HepG2 (cell line): ENCODE data around the gene CCDC142. TPM values are rescaled to one million over a fixed set of nuclear protein-coding genes. Genes with fewer than 3 reads are reported as not detected.

Source experiments
- AGO2 ChIP-seq: fragments of 200-400 bp; formaldehyde crosslinking; optimal IDR thresholded peaks from 2 replicates; pipeline ENCODE3; 2017; ENCODE audit warnings: mild to moderate bottlenecking, low read depth, low read length, moderate library complexity
- BATF2 ChIP-seq: sonication (generic); formaldehyde crosslinking; IDR thresholded peaks from 2 replicates; pipeline ENCODE4 v1.8.0; 2022; ENCODE audit warnings: mild to moderate bottlenecking, missing genetic modification reagents, moderate library complexity
- DNMT3B ChIP-seq: conservative IDR thresholded peaks from 2 replicates; pipeline ENCODE4 v1.6.1; 2016; ENCODE audit warnings: missing biosample characterization, control low read depth
- HOXA7 ChIP-seq: sonication (generic); formaldehyde crosslinking; IDR thresholded peaks from 2 replicates; pipeline ENCODE4 v1.8.1; 2022; ENCODE audit warnings: mild to moderate bottlenecking, missing genetic modification reagents, moderate library complexity
- JDP2 ChIP-seq: sonication (generic); formaldehyde crosslinking; IDR thresholded peaks from 2 replicates; pipeline ENCODE4 v1.8.1; 2022; ENCODE audit warnings: missing genetic modification reagents, borderline replicate concordance
- RARA ChIP-seq: IDR thresholded peaks from 2 replicates; pipeline ENCODE4 v1.6.1; 2016; ENCODE audit warnings: missing genetic modification reagents, missing compliant biosample characterization
- ZBTB8A ChIP-seq: sonication (generic); formaldehyde crosslinking; IDR thresholded peaks from 2 replicates; pipeline ENCODE4 v1.4.0; 2020; ENCODE audit warnings: mild to moderate bottlenecking, low read depth, missing genetic modification reagents, borderline replicate concordance
- ZFP37 ChIP-seq: sonication (generic); formaldehyde crosslinking; IDR thresholded peaks from 2 replicates; pipeline ENCODE4 v1.4.0; 2020; ENCODE audit warnings: missing genetic modification reagents, borderline replicate concordance
- ZFYVE20 ChIP-seq: sonication (generic); formaldehyde crosslinking; IDR thresholded peaks from 2 replicates; pipeline ENCODE4 v1.8.0; 2023; ENCODE audit warnings: low read depth, mild to moderate bottlenecking, moderate library complexity, missing genetic modification reagents, borderline replicate concordance
- ZNF180 ChIP-seq: sonication (generic); formaldehyde crosslinking; IDR thresholded peaks from 2 replicates; pipeline ENCODE4 v1.4.0; 2020; ENCODE audit warnings: low read depth, missing genetic modification reagents, borderline replicate concordance
- ZNF354B ChIP-seq: sonication (generic); formaldehyde crosslinking; IDR thresholded peaks from 2 replicates; pipeline ENCODE4 v1.8.0; 2022; ENCODE audit warnings: mild to moderate bottlenecking, missing genetic modification reagents
- ZNF768 ChIP-seq: sonication (generic); formaldehyde crosslinking; IDR thresholded peaks from 2 replicates; pipeline ENCODE4 v1.4.0; 2020; ENCODE audit warnings: missing genetic modification reagents
- ZNF850 ChIP-seq: sonication (generic); formaldehyde crosslinking; conservative IDR thresholded peaks from 2 replicates; pipeline ENCODE4 v1.9.0; 2021; ENCODE audit warnings: mild to moderate bottlenecking, missing genetic modification reagents
- ZNF878 ChIP-seq: sonication (generic); formaldehyde crosslinking; IDR thresholded peaks from 2 replicates; pipeline ENCODE4 v1.8.1; 2023; ENCODE audit warnings: mild to moderate bottlenecking, missing genetic modification reagents, moderate library complexity
- polyA plus RNA-seq, 8 experiments: library from polyadenylated mRNA; depleted of rRNA in 3 of 8; stranded (reverse) in 7 of 8; unstranded in 1 of 8; fragments of >200 nt; fragmentation: Illumina TruSeq in 4 of 8; extraction: Trizol in 4 of 8; gene quantifications; 2 replicates each; pipeline versions ENCODE4 v1.2.1 to v1.2.3, GENCODE V29; 2011 to 2016; ENCODE audit warnings: low read depth in 4 of 8, missing spikeins in 1 of 8, mixed read lengths in 1 of 8; ENCODE audit not compliant: insufficient read depth in 1 of 8
- total RNA-seq, 5 experiments: library from RNA; depleted of rRNA; stranded (reverse); fragments of >200 nt; fragmentation: Illumina TruSeq; extraction: Trizol; gene quantifications; 2 replicates each; pipeline ENCODE4 v1.2.3, GENCODE V29; 2016; ENCODE audit warnings: low read depth in 1 of 5
- TF ChIP-seq, protein P1 (sequence below): IDR thresholded peaks from 2 replicates; pipeline ENCODE4 v1.6.1; 2016; ENCODE audit warnings: mild to moderate bottlenecking
- TF ChIP-seq, protein P2 (sequence below): sonication (generic); formaldehyde crosslinking; conservative IDR thresholded peaks from 2 replicates; pipeline ENCODE4 v1.8.0; 2022; ENCODE audit warnings: missing genetic modification reagents
- TF ChIP-seq, protein P3 (sequence below): sonication (generic); formaldehyde crosslinking; IDR thresholded peaks from 2 replicates; pipeline ENCODE4 v1.4.0; 2020; ENCODE audit warnings: missing genetic modification reagents

Gene CCDC142
- total and polyA plus RNA-seq, 2 of the 13 experiments (the other 11 are each of a cell fraction or from before 2014, with no cell fraction given): 14.7 to 30.4 TPM

- TF ChIP-seq ZFYVE20 (CRISPR knock-in tag) (no peak), ZBTB8A (CRISPR knock-in tag) (0 out of 2 replicates have a peak, but pooled peaks have one; percentile 80), ZNF354B (CRISPR knock-in tag) (0 out of 2 replicates have a peak, but pooled peaks have one; percentile 69), ZFP37 (no peak; the same call in 1 of the 2 replicates), HOXA7 (CRISPR knock-in tag) (peak; percentile 69; the same call in 1 of the 2 replicates), ZNF768 (peak; percentile 34; the same call in 1 of the 2 replicates), ZNF878 (CRISPR knock-in tag) (peak; percentile 64; the same call in 1 of the 2 replicates), ZNF850 (0 out of 2 replicates have a peak, but pooled peaks have one; percentile 91), JDP2 (CRISPR knock-in tag) (0 out of 2 replicates have a peak, but pooled peaks have one; percentile 56), BATF2 (peak; percentile 80; the same call in 1 of the 2 replicates), ZNF180 (CRISPR knock-in tag) (no peak), DNMT3B (CRISPR knock-in tag) (no peak), RARA (CRISPR knock-in tag) (peak; percentile 36), AGO2 (peak; percentile 50)
- TF ChIP-seq, protein P1, sequence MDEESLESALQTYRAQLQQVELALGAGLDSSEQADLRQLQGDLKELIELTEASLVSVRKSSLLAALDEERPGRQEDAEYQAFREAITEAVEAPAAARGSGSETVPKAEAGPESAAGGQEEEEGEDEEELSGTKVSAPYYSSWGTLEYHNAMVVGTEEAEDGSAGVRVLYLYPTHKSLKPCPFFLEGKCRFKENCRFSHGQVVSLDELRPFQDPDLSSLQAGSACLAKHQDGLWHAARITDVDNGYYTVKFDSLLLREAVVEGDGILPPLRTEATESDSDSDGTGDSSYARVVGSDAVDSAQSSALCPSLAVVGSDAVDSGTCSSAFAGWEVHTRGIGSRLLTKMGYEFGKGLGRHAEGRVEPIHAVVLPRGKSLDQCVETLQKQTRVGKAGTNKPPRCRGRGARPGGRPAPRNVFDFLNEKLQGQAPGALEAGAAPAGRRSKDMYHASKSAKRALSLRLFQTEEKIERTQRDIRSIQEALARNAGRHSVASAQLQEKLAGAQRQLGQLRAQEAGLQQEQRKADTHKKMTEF: peak; percentile 91
- TF ChIP-seq, protein P2, sequence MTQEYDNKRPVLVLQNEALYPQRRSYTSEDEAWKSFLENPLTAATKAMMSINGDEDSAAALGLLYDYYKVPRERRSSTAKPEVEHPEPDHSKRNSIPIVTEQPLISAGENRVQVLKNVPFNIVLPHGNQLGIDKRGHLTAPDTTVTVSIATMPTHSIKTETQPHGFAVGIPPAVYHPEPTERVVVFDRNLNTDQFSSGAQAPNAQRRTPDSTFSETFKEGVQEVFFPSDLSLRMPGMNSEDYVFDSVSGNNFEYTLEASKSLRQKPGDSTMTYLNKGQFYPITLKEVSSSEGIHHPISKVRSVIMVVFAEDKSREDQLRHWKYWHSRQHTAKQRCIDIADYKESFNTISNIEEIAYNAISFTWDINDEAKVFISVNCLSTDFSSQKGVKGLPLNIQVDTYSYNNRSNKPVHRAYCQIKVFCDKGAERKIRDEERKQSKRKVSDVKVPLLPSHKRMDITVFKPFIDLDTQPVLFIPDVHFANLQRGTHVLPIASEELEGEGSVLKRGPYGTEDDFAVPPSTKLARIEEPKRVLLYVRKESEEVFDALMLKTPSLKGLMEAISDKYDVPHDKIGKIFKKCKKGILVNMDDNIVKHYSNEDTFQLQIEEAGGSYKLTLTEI (CRISPR knock-in tag): no peak
- TF ChIP-seq, protein P3, sequence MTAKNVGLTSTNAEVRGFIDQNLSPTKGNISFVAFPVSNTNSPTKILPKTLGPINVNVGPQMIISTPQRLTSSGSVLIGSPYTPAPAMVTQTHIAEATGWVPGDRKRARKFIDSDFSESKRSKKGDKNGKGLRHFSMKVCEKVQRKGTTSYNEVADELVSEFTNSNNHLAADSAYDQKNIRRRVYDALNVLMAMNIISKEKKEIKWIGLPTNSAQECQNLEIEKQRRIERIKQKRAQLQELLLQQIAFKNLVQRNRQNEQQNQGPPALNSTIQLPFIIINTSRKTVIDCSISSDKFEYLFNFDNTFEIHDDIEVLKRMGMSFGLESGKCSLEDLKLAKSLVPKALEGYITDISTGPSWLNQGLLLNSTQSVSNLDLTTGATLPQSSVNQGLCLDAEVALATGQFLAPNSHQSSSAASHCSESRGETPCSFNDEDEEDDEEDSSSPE (CRISPR knock-in tag): peak; percentile 88
These were observed at the start of gene CCDC142, which contains the start of gene TTC31 (continued) for GRCh38 chr2:74482801-74483674.
